Activated effector memory CD4-positive, alpha-beta T cell treated with anti-CD3 and anti-CD28 coated beads, Interleukin-2, amount 50 U/mL, for 16 hours (primary cell): ENCODE results near the gene GORASP1.
A peak's percentile ranks its signal among the peaks of the same experiment; 100 is the strongest.

Source experiments
- DNase-seq: peaks from one replicate; pipeline ENCODE4 v3.0.0-alpha.2; 2020

Gene GORASP1

GRCh38 chr3:39101022-39101689 lies 6.3 kb downstream of the GORASP1 start:
- DNase-seq: peak; percentile 79

GRCh38 chr3:39100500-39100886 lies 6.9 kb downstream of the GORASP1 start:
- DNase-seq: no peak

GRCh38 chr3:39099738-39100499 lies 7.5 kb downstream of the GORASP1 start:
- no peak for DNase-seq

GRCh38 chr3:39099242-39099641 lies 8.2 kb downstream of the GORASP1 start:
- no peak for DNase-seq

- no peak for DNase-seq
These were observed 8.9 kb downstream of the GORASP1 start for GRCh38 chr3:39098473-39099000.

- DNase-seq: no peak
These were observed 9.5 kb downstream of the GORASP1 start for GRCh38 chr3:39097716-39098472.

- no peak for DNase-seq
These were observed 10.7 kb downstream of the GORASP1 start for GRCh38 chr3:39096775-39097174.

- DNase-seq: no peak
These were observed 11.6 kb downstream of the GORASP1 start for GRCh38 chr3:39095778-39096177.

- no peak for DNase-seq
These were observed 12.4 kb downstream of the GORASP1 start for GRCh38 chr3:39094851-39095677.

- DNase-seq: no peak
These were observed 16.5 kb downstream of the GORASP1 start for GRCh38 chr3:39090922-39091321.

GRCh38 chr3:39088889-39089288 lies 18.5 kb downstream of the GORASP1 start:
- no peak for DNase-seq

GRCh38 chr3:39088456-39088855 lies 19.0 kb downstream of the GORASP1 start:
- no peak for DNase-seq

GRCh38 chr3:39086144-39086543 lies 21.3 kb downstream of the GORASP1 start:
- DNase-seq: no peak

- no peak for DNase-seq
These were observed 24.6 kb downstream of the GORASP1 start for GRCh38 chr3:39082666-39083313.

- no peak for DNase-seq
These were observed 27.4 kb downstream of the GORASP1 start for GRCh38 chr3:39080026-39080425.

GRCh38 chr3:39079530-39079929 lies 27.9 kb downstream of the GORASP1 start:
- DNase-seq: no peak

GRCh38 chr3:39075910-39076309 lies 31.5 kb downstream of the GORASP1 start:
- DNase-seq: no peak

- DNase-seq: no peak
These were observed 38.9 kb downstream of the GORASP1 start for GRCh38 chr3:39068556-39068955.

GRCh38 chr3:39067286-39067685 lies 40.1 kb downstream of the GORASP1 start:
- DNase-seq: no peak

- no peak for DNase-seq
These were observed 42.2 kb downstream of the GORASP1 start for GRCh38 chr3:39065197-39065596.

- no peak for DNase-seq
These were observed 42.8 kb downstream of the GORASP1 start for GRCh38 chr3:39064646-39065045.

- DNase-seq: no peak
These were observed 44.3 kb downstream of the GORASP1 start for GRCh38 chr3:39063143-39063542.
